ENCODE data around the gene NLRC5. TPM values are rescaled to one million over a fixed set of nuclear protein-coding genes. Genes with fewer than 3 reads are reported as not detected.

The NLRC5 gene
- total RNA-seq, 1 donor from 2014 or later, result 1.7 TPM

DNA sequence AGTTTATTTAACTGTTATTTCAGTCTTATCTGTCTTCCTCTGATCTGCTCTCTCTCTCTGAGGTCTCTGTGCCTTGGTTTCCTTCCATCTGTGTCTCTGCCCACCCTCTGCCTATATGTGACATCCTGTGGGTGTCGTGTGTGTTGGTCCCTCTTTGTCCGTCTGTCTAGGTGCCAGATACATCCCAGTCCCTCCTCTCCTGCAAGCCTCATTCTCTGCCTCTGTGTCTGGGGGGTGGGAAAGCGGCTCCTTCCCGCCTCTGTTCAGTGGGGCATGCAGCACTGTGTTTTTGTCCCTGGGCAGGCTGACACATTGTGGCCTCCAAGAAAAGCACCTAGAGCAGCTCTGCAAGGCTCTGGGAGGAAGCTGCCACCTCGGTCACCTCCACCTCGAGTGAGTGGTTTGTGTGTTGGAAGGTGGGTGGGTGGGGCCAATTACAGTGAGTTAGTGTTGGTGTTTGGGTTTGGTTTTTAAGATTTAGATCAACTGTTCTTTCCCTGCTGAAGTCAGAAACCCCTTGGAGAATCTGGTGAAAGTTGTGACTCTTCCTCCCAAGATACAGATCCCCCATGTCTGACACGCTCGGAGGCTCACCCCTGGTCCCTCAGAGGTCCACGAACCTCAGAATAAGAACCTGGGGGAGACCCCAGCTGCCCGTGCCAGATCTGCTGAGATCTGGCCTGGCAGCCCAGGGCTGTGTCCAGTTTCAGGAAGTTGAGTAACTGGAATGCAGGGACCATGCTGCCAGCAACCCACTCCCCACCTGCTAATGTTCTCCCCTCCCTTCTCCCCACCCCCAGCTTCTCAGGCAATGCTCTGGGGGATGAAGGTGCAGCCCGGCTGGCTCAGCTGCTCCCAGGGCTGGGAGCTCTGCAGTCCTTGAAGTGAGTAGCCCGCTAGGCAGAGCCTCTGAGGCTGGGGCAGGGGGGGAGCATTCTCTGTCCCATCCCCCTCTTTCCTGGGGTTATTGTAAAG, 52.1 kb downstream of the NLRC5 start:
- no peaks in the 10 kb centered on the region for H3K27me3 Mint-ChIP-seq
- no peaks in the 10 kb centered on the region for H3K36me3 Mint-ChIP-seq
- TF ChIP-seq, protein P1, sequence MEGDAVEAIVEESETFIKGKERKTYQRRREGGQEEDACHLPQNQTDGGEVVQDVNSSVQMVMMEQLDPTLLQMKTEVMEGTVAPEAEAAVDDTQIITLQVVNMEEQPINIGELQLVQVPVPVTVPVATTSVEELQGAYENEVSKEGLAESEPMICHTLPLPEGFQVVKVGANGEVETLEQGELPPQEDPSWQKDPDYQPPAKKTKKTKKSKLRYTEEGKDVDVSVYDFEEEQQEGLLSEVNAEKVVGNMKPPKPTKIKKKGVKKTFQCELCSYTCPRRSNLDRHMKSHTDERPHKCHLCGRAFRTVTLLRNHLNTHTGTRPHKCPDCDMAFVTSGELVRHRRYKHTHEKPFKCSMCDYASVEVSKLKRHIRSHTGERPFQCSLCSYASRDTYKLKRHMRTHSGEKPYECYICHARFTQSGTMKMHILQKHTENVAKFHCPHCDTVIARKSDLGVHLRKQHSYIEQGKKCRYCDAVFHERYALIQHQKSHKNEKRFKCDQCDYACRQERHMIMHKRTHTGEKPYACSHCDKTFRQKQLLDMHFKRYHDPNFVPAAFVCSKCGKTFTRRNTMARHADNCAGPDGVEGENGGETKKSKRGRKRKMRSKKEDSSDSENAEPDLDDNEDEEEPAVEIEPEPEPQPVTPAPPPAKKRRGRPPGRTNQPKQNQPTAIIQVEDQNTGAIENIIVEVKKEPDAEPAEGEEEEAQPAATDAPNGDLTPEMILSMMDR (conservative IDR thresholded peaks at IDR 0.05), result no peak
- no peak for DNase-seq (ENCODE audit: extremely low spot score, unreplicated experiment)
- peaks cover 11% of the 10 kb centered on the region for H3K4me1 Mint-ChIP-seq (ENCODE audit: unreplicated experiment)
- H3K9me3 Mint-ChIP-seq, result no peaks in the 10 kb centered on the region
- H3K4me3 Mint-ChIP-seq, result no peak overlapping the region
- H3K27ac Mint-ChIP-seq, result no peak overlapping the region

DNA sequence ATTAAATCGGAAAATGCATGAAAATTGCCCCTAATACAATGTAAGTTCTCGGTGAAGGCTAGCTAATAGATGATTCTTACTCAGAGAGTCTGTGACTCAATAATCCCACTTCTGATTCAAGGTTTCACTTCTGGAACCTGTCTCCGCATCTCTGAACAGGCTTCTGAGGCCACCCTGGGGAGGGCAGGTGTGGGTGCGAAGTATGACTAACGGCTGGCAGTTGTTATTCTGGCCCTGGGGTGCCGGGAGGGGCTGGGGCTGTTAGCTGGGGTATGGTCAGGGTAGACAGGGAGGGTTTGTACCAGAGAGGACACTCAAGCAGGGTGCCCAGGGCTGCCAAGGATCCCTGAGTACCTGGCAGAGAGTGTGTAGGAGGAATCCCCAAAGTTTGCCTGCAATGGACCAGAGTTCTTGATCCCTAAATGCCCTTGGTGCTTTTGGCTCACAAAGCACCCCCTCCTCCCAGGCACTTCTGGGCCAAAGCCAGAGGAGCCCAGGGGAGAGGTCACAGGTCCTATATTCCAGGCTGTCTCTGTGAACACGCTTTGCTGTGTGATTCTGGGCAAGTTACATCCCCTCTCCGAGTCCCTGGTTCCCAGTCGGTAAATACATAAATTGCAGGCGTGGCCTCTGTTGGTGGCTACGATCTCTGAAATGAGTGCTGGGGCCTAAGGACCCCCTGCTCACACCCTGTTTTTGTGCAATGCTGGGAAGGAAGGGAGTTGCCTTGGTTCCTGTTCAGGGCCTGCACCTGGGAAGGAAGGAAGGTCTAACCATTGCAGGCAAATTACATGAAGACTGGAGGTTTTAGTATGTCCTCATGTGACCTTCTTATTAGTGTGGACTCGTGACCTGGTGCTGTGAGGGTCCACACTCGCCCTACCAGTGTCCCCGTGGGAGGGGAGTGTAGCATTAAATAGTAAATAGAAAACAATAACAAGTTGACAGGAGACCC, 53.1 kb downstream of the NLRC5 start:
- H3K4me3 Mint-ChIP-seq, result no peak overlapping the region
- H3K4me1 Mint-ChIP-seq (ENCODE audit: unreplicated experiment), result peaks cover 11% of the 10 kb centered on the region
- H3K9me3 Mint-ChIP-seq, result no peaks in the 10 kb centered on the region
- no peaks in the 10 kb centered on the region for H3K36me3 Mint-ChIP-seq
- no peak overlapping the region for H3K27ac Mint-ChIP-seq
- no peak for DNase-seq (ENCODE audit: extremely low spot score, unreplicated experiment)
- H3K27me3 Mint-ChIP-seq, result no peaks in the 10 kb centered on the region
- TF ChIP-seq, protein P1 (conservative IDR thresholded peaks at IDR 0.05), result no peak

DNA sequence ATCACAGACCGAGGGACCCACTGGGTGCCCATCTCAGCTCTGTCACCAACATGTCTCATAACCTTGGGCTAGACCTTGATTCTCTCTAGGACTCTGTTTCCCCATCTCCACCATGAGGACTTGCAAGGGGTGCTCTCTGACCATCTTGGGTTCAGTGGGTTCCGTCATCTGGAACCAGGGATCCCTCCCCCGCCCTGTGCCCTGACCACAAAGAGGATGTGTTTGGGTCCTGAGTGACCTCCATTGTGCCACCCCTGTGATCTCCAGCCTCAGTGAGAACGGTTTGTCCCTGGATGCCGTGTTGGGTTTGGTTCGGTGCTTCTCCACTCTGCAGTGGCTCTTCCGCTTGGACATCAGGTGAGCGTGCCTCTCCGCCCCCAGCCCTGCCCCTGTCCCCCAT, 53.9 kb downstream of the NLRC5 start:
- TF ChIP-seq, protein P1 (conservative IDR thresholded peaks at IDR 0.05), result no peak

DNA sequence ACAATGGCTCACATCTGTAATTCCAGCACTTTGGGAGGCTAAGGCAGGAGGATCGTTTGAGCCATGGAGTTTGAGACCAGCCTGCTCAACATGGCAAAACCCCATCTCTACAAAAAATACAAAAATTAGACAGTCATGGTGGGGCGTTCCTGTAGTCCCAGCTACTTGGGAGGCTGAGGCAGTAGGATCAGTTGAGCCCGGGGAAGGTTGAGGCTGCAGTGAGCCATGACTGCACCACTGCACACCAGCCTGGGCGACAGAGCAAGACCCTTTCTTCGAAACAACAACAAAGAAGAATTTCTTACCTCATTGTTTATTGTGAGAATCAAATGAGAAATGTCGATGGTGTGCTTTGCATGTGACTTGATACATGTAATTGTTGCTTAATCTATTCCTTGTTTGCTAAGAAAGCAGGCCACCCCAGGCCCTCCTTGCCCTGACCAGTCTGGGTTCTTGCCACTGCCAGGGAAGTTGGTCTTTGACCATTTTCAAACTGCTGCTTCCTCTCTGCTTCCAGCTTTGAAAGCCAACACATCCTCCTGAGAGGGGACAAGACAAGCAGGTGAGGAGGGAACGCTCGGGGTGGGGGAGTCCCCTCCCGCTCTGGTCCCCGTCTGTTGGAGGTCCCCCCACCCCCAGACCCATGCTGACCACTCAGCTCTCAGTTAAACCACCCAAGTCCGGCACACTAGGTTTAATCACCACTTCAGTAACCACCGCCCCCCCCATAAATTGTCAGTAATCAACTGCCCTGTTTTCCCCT, 55.8 kb downstream of the NLRC5 start:
- Mint-ChIP-seq H3K9me3 (no peaks in the 10 kb centered on the region), H3K27me3 (no peaks in the 10 kb centered on the region), H3K4me3 (no peak overlapping the region), H3K36me3 (no peaks in the 10 kb centered on the region), H3K27ac (no peak overlapping the region), H3K4me1 (ENCODE audit: unreplicated experiment) (peaks cover 5% of the 10 kb centered on the region)
- DNase-seq (ENCODE audit: extremely low spot score, unreplicated experiment), result no peak
- TF ChIP-seq, protein P1 (conservative IDR thresholded peaks at IDR 0.05), result no peak

More for the DNA sequence above, 53.9 kb downstream of the NLRC5 start:
- Mint-ChIP-seq H3K4me1 (ENCODE audit: unreplicated experiment) (peaks cover 11% of the 10 kb centered on the region), H3K27me3 (no peaks in the 10 kb centered on the region), H3K9me3 (no peaks in the 10 kb centered on the region), H3K36me3 (no peaks in the 10 kb centered on the region), H3K27ac (no peak overlapping the region), H3K4me3 (no peak overlapping the region)
- DNase-seq (ENCODE audit: extremely low spot score, unreplicated experiment), result no peak
